GM23248 (cell line): ENCODE data around the gene COL9A3.

Experiments used
- EZH2 ChIP-seq: fragments of 200-600 bp; sonication (generic); IDR thresholded peaks from 2 replicates; pipeline ENCODE4 v1.6.1; 2018; ENCODE audit warnings: antibody characterized with exemption, mild to moderate bottlenecking; ENCODE audit not compliant: insufficient read depth, poor library complexity, severe bottlenecking
- EZH2phosphoT487 ChIP-seq: fragments of 200-600 bp; sonication (generic); IDR thresholded peaks from 2 replicates; pipeline ENCODE4 v1.6.1; 2018; ENCODE audit warnings: antibody characterized with exemption, moderate library complexity, mild to moderate bottlenecking, low read depth; ENCODE audit not compliant: insufficient read depth

DNA sequence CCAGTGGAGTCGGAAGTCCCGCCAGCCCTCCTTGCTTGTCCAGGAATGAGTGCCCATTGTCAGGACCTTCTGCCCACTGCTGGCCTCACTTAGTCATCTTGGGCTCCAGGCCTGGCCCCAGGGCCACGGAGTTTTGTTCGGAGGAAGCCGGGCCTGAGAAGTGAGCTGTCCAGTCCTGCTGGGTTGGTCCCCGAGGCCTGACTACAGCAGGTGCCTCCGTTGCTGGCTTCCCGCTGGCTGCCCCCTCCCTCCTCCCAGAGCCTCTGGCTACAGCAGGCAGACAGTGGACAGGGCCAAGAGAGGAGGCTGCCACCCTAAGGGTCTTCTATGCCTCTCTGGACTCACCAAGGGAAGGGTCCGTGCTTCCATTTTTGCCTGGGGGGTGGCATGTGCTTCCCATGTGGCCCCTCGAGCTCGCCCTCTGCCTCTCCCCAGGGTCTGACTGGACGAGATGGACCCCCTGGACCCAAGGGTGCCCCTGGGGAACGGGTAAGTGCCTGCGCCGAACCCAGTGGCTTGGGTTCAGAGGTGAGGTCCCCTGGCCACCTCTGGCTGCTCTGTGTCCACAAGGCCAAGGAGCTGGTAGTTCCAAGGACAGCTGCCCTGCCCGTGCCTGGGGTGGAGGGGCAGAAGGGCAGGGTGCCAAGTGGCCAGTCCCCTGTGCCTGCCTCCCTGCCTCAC lies 2.8 kb downstream of the COL9A3 start:
- TF ChIP-seq EZH2 (no peak), EZH2phosphoT487 (no peak)
